NB4 (cell line): ENCODE data around the gene ADCY1.
"Not testable (repeated sequence)": the region's sequence is repeated elsewhere in the genome, so short reads cannot be mapped to it uniquely, and the experiment has no call there.

Experiments used
- POLR2A ChIP-seq: IDR thresholded peaks from 2 replicates; pipeline ENCODE4 v1.6.1; 2011; ENCODE audit warnings: mild to moderate bottlenecking; ENCODE audit not compliant: insufficient read length; ENCODE audit errors: extremely low read depth
- TF ChIP-seq, protein P1 (sequence below): IDR thresholded peaks from one replicate; pipeline ENCODE4 v1.5.1; 2012; ENCODE audit warnings: low read depth, low read length

DNA sequence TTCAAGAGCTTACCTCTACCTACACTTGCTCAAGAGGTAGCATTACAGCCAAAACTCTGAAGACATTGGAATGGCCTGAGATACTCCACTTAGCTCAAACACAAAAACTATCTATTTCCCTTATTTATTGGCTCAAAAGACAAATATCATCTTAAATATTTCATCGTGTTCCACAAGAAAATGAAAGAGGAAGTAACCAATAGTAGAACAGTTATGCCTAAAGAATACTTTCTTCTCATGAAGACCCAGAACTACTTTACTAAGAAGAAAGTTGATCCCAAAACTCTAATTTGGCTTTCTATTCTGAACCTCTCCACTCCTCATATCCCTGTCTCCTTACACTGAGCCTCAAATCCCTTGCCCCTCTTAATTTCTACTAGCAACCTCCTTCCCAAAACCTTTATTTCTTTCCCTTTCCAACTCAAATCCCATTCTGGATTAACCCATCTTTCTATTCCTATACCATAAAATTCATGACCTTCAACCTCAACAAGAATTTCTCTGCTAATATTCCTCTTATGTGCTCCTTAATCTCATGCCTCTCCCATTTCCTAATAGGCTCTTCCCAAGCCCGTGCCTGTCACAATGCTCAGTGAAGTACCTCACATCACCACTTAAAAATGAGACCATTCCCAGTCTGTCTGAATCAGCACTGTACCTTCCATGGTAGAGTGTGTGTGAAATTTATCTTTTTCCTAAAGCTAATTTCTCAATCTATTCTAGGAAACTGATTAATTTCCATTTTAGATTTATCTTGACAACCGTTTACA is 188.2 kb downstream of the ADCY1 start:
- TF ChIP-seq, protein P1, sequence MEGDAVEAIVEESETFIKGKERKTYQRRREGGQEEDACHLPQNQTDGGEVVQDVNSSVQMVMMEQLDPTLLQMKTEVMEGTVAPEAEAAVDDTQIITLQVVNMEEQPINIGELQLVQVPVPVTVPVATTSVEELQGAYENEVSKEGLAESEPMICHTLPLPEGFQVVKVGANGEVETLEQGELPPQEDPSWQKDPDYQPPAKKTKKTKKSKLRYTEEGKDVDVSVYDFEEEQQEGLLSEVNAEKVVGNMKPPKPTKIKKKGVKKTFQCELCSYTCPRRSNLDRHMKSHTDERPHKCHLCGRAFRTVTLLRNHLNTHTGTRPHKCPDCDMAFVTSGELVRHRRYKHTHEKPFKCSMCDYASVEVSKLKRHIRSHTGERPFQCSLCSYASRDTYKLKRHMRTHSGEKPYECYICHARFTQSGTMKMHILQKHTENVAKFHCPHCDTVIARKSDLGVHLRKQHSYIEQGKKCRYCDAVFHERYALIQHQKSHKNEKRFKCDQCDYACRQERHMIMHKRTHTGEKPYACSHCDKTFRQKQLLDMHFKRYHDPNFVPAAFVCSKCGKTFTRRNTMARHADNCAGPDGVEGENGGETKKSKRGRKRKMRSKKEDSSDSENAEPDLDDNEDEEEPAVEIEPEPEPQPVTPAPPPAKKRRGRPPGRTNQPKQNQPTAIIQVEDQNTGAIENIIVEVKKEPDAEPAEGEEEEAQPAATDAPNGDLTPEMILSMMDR: not testable (repeated sequence)
- TF ChIP-seq POLR2A: not testable (repeated sequence)
